Dendritic cell treated with granulocyte-macrophage colony-stimulating factor and Interleukin-4, amounts not matched to agents 40 ng/mL and 50 ng/mL, for 4 days (primary cell): Measurements from ENCODE around the gene CACFD1.
A peak's percentile ranks its signal among the peaks of the same experiment; 100 is the strongest.

Source experiments
- H3K27ac Mint-ChIP-seq: one replicate; pipeline ENCODE4 v1.8.0; 2022; ENCODE audit warnings: mild to moderate bottlenecking, mixed read lengths
- H3K27me3 Mint-ChIP-seq: one replicate; pipeline ENCODE4 v1.8.0; 2022; ENCODE audit warnings: mild to moderate bottlenecking, mixed read lengths
- H3K36me3 Mint-ChIP-seq: one replicate; pipeline ENCODE4 v1.8.0; 2022; ENCODE audit warnings: low read depth, mixed read lengths
- H3K4me1 Mint-ChIP-seq: one replicate; pipeline ENCODE4 v1.8.0; 2022; ENCODE audit warnings: low read depth, mixed read lengths
- H3K4me3 Mint-ChIP-seq: one replicate; pipeline ENCODE4 v1.8.0; 2022; ENCODE audit warnings: mild to moderate bottlenecking, moderate library complexity, mixed read lengths
- H3K9me3 Mint-ChIP-seq: one replicate; pipeline ENCODE4 v1.8.0; 2022; ENCODE audit warnings: mixed read lengths
- intact Hi-C: fragments of 100-400 bp; cut with micrococcal nuclease; formaldehyde crosslinking; loops from one replicate; pipeline ENCODE4 v1.15.0; 2022

CACFD1 gene

GRCh38 chr9:133475292-133476012, 15.7 kb downstream of the CACFD1 start:
- Mint-ChIP-seq H3K36me3 (peaks cover 71% of the 10 kb centered on the region), H3K27ac (peak overlapping the region; percentile 79), H3K4me3 (peak overlapping the region; percentile 86), H3K9me3 (no peaks in the 10 kb centered on the region), H3K4me1 (peaks cover 85% of the 10 kb centered on the region), H3K27me3 (peaks cover 7% of the 10 kb centered on the region)
- intact Hi-C loops, result loop anchor here (5.0 kb wide), 1 partner anchor 118 kb away; the partner anchor contains the start of genes SURF1 and SURF2

DNA sequence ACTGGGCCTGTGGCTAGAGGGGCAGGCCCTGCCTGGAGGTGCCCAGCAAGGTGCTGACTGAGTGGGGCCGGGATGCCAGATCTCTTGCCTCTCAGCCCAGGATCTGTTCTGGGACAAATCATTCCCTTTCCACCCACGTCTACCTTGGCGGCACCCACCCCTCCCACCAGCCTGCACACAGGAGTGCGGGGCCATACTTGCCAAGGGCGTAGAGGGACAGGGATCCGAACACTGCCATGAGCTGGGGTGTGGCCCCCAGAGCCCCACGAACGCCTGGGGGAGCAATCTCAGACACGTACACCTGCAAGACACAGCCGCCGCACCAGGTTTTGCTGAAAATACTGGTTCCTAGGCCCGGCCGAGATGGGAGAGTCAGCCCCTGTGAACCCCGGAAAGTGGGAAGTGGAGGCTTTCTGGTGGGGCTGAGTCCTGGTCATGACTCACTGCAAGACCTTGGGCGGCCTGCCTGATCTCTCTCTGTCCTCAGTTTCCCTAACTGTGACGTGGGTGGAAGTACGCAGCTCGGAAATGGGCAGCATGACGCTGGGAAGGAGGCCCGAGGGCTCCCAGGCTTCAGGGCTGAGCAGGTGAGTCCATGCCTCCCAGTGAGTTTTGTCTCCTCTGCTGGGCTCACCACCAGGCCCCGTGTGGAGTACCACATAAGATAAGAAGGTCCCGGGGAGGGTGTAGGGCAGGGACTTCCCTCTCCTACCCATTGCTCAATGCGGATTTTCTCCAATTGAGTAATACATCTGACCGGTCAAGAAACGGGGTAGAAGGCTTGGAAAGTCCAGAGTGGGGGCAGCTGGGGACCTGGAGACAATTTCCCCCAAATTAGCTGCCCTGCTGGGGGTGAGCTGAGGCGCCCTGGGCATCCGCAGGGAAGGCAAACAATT, 16.5 kb downstream of the CACFD1 start:
- Mint-ChIP-seq H3K27ac (peak overlapping the region; percentile 79), H3K4me3 (peak overlapping the region; percentile 86), H3K36me3 (peaks cover 65% of the 10 kb centered on the region), H3K27me3 (peaks cover 14% of the 10 kb centered on the region), H3K4me1 (peaks cover 77% of the 10 kb centered on the region), H3K9me3 (no peaks in the 10 kb centered on the region)
- intact Hi-C loops, result loop anchor here (5.0 kb wide), 1 partner anchor 119 kb away; the partner anchor contains the start of genes SURF1 and SURF2

- peak overlapping the region; percentile 79 for H3K27ac Mint-ChIP-seq
- peak overlapping the region; percentile 86 for H3K4me3 Mint-ChIP-seq
- H3K4me1 Mint-ChIP-seq, result peaks cover 70% of the 10 kb centered on the region
- H3K27me3 Mint-ChIP-seq, result peaks cover 21% of the 10 kb centered on the region
- intact Hi-C loops, result loop anchor here (5.0 kb wide), 1 partner anchor 120 kb away; the partner anchor contains the start of genes SURF1 and SURF2
- H3K9me3 Mint-ChIP-seq, result no peaks in the 10 kb centered on the region
- peaks cover 58% of the 10 kb centered on the region for H3K36me3 Mint-ChIP-seq
Observed at GRCh38 chr9:133476941-133477340, 17.2 kb downstream of the CACFD1 start.

DNA sequence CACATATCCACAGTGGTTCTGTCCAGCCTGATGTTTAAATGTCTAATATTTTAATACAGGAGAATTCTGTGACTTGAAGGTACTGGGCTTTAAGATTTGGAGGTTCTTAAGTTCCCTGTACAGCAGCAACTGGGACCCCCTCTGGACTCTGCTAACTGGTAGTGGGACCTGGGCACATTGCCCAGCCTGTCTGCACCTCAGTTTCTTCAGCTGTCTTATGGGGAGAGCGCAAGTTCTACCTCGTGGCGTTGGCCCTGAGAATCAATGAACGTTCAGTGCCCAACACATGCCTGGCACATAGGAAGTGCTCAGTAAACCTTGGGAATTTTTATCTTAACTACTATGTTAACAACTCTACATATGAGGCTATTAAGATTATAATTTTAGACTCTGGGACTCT, 17.7 kb downstream of the CACFD1 start:
- Mint-ChIP-seq H3K9me3 (no peaks in the 10 kb centered on the region), H3K27ac (peak overlapping the region; percentile 79), H3K27me3 (peaks cover 26% of the 10 kb centered on the region), H3K36me3 (peaks cover 53% of the 10 kb centered on the region), H3K4me1 (peaks cover 65% of the 10 kb centered on the region), H3K4me3 (peak overlapping the region; percentile 86)
- intact Hi-C loops, result loop anchor here (5.0 kb wide), 1 partner anchor 120 kb away; the partner anchor contains the start of genes SURF1 and SURF2

GRCh38 chr9:133477992-133478850, 18.4 kb downstream of the CACFD1 start:
- no peaks in the 10 kb centered on the region for H3K9me3 Mint-ChIP-seq
- peak overlapping the region; percentile 79 for H3K27ac Mint-ChIP-seq
- peaks cover 58% of the 10 kb centered on the region for H3K4me1 Mint-ChIP-seq
- H3K4me3 Mint-ChIP-seq, result peak overlapping the region; percentile 86
- intact Hi-C loops, result loop anchor here (2.0 to 5.0 kb wide), 2 partner anchors 19 to 121 kb away; partner anchors contain the start of genes CACFD1, SURF1 and SURF2
- H3K36me3 Mint-ChIP-seq, result peaks cover 45% of the 10 kb centered on the region
- peaks cover 32% of the 10 kb centered on the region for H3K27me3 Mint-ChIP-seq

- H3K36me3 Mint-ChIP-seq, result peaks cover 37% of the 10 kb centered on the region
- no peaks in the 10 kb centered on the region for H3K9me3 Mint-ChIP-seq
- peak within 1 kb of the TSS; percentile 79 for H3K27ac Mint-ChIP-seq
- peaks cover 49% of the 10 kb centered on the region for H3K4me1 Mint-ChIP-seq
- peaks cover 39% of the 10 kb centered on the region for H3K27me3 Mint-ChIP-seq
- intact Hi-C loops, result loop anchor here (2.0 to 5.0 kb wide), 2 partner anchors 20 to 122 kb away; partner anchors contain the start of genes CACFD1, SURF1 and SURF2
- peak within 1 kb of the TSS; percentile 86 for H3K4me3 Mint-ChIP-seq
Observed at GRCh38 chr9:133478851-133479711, 19.3 kb downstream of the CACFD1 start, which contains the start of gene SLC2A6. SLC2A6 (minus strand) TSS chr9:133479099; CDS start chr9:133479059, 40 bp downstream.

DNA sequence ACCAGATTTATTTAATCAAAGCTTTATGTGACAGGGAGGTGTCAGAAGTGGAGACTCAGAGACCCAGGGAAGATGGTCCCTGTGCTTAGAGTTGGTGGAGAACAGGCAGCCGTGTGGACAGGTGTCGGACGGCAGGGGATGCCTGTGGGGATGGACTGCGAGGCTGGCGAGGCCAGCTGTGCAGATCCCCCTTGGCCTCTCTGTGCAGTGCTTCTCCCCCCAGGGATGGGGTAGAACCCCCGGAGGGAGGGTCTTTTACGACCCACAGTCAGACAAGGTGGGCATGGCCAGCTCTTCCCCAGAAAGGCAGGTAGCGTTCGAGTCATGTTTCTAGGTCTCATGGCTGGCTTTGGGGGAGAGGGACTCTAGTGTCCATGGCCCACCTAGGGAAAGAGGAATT, 23.8 kb downstream of the CACFD1 start:
- intact Hi-C loops, result no loop called here
- H3K36me3 Mint-ChIP-seq, result no peaks in the 10 kb centered on the region
- H3K9me3 Mint-ChIP-seq, result no peaks in the 10 kb centered on the region
- H3K4me1 Mint-ChIP-seq, result peaks cover 18% of the 10 kb centered on the region
- no peak overlapping the region for H3K4me3 Mint-ChIP-seq
- no peak overlapping the region for H3K27ac Mint-ChIP-seq
- peaks cover 52% of the 10 kb centered on the region for H3K27me3 Mint-ChIP-seq

DNA sequence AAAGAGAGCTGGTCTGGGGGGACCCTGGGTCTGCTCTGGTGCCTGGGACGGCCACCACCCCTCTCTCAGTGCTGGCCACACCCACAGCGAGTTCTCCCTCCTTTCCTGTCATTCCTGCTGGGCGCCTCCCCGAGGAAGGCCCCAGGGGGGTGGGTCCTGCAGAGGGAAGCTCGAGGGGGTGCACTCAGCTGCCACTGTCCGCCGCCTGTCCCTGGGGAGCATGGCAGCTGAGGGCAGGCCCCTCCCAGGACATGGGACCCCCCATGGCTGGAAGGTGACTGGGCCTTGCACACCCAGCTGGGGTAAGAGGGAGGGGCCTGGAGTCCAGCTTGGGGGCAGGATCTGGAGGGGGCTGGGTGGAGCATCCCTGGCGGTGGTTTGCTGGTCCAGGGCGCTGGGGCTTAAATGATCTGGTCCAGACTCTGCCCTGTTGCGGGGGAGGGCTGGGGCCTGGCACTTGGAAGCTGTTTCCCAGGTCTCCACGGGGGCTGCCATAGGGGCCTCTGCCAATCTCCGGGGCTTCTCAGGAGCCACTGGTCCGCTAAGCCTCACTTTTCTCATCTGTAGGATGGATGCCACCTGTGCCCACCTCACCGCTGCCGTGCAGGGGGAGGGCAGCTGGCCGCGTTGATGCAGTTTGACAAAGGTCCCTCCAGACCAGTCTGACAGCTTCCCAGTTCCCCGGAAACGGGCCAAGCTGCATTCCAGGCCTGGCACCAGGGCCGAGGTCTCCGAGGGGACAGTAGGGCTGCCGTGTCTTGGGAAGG, 25.1 kb downstream of the CACFD1 start:
- Mint-ChIP-seq H3K4me1 (peaks cover 11% of the 10 kb centered on the region), H3K36me3 (no peaks in the 10 kb centered on the region), H3K27me3 (peaks cover 50% of the 10 kb centered on the region), H3K27ac (no peak overlapping the region), H3K4me3 (no peak overlapping the region), H3K9me3 (no peaks in the 10 kb centered on the region)
- intact Hi-C loops, result loop anchor here (5.0 kb wide), 1 partner anchor 298 kb away; no protein-coding TSS in a partner anchor

- Mint-ChIP-seq H3K4me1 (peaks cover 7% of the 10 kb centered on the region), H3K9me3 (no peaks in the 10 kb centered on the region), H3K4me3 (no peak overlapping the region), H3K27ac (peak overlapping the region; percentile 34), H3K36me3 (no peaks in the 10 kb centered on the region), H3K27me3 (peaks cover 48% of the 10 kb centered on the region)
- intact Hi-C loops, result loop anchor here (1.0 to 5.0 kb wide), 2 partner anchors 78 to 298 kb away; no protein-coding TSS in a partner anchor
Observed at GRCh38 chr9:133485531-133486260, 25.9 kb downstream of the CACFD1 start.

DNA sequence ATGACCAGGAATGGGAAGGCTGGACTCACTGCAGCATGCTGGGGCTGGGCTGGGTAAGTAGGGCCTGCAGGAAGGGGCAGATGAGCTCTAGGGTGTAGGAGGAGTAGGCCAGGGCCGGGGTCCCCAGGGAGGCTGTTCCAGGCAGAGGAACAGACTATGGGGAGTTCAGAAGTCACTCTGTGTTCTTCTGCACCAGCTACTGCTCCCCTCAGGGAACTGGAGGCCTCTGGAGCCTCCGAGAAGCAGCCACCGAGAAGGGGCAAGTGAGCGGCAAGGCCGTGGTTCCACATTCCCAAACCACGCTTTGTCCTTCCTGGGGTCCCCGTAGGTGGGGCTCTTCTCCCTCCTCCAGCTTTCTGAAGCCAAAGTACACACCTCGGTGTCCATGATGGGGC, 27.6 kb downstream of the CACFD1 start:
- peaks cover 7% of the 10 kb centered on the region for H3K4me1 Mint-ChIP-seq
- no peaks in the 10 kb centered on the region for H3K9me3 Mint-ChIP-seq
- no peak overlapping the region for H3K4me3 Mint-ChIP-seq
- peaks cover 33% of the 10 kb centered on the region for H3K27me3 Mint-ChIP-seq
- H3K36me3 Mint-ChIP-seq, result no peaks in the 10 kb centered on the region
- H3K27ac Mint-ChIP-seq, result no peak overlapping the region
- intact Hi-C loops, result loop anchor here (5.0 kb wide), 1 partner anchor 300 kb away; no protein-coding TSS in a partner anchor

DNA sequence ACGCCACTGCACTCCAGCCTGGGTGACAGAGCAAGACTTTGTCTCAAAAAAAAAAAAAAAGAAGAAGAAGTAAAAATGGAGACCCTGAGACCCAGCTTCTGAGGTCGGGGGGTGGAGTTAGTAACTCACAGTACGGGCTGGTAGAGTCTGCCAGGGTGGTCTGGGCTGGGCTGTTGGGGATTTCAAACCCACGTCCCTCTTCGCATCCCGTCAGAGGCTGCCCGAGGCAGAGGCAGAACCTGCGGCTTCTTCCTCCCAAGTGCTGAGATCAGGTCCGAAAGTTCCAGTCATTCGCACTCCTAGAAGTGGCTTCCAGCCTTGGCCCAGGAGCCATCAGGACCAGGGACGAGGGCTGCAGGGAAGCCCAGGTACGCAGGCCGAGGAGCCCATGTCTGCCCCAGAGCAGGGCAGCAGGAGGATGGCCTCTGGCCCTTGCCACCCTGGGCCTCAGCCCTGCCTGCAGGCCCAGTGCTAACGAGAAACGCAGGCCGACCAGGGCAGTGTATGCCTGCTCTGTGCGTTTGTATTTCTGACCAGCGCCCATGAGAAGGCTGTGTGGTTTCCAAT, 29.0 kb downstream of the CACFD1 start:
- H3K9me3 Mint-ChIP-seq, result no peaks in the 10 kb centered on the region
- peaks cover 7% of the 10 kb centered on the region for H3K4me1 Mint-ChIP-seq
- H3K36me3 Mint-ChIP-seq, result no peaks in the 10 kb centered on the region
- H3K4me3 Mint-ChIP-seq, result no peak overlapping the region
- H3K27me3 Mint-ChIP-seq, result peaks cover 20% of the 10 kb centered on the region
- intact Hi-C loops, result loop anchor here (5.0 kb wide), 1 partner anchor 301 kb away; no protein-coding TSS in a partner anchor
- no peak overlapping the region for H3K27ac Mint-ChIP-seq
